Liver (tissue), 9 donors: ENCODE results near the gene RNF19B. TPM values are rescaled to one million over a fixed set of nuclear protein-coding genes. Genes with fewer than 3 reads are reported as not detected.

Source experiments
- DNase-seq: peaks from one replicate; pipeline ENCODE4 v3.0.0-alpha.2; 2017; ENCODE audit warnings: low spot score
- H3K27ac ChIP-seq, 2 donors: one replicate each; pipeline ENCODE4 v1.7.0; 2013; ENCODE audit warnings: inconsistent platforms in 2 of 2, low read length in 2 of 2, control low read depth in 1 of 2, low read depth in 1 of 2, mild to moderate bottlenecking in 1 of 2
- H3K27me3 ChIP-seq, 4 donors: one replicate each; pipeline versions ENCODE4 v1.6.1 to v1.7.0; 2013; ENCODE audit warnings: low read length in 3 of 4, inconsistent platforms in 1 of 4, mild to moderate bottlenecking in 1 of 4, moderate library complexity in 1 of 4; ENCODE audit not compliant: control insufficient read depth in 4 of 4, insufficient read depth in 4 of 4
- H3K36me3 ChIP-seq, 4 donors: one replicate each; pipeline versions ENCODE4 v1.6.1 to v1.7.0; 2013; ENCODE audit warnings: low read length in 3 of 4, mild to moderate bottlenecking in 3 of 4, low read depth in 1 of 4, moderate library complexity in 1 of 4; ENCODE audit not compliant: control insufficient read depth in 4 of 4, insufficient read depth in 3 of 4
- H3K4me1 ChIP-seq, 4 donors: one replicate each; pipeline versions ENCODE4 v1.6.1 to v1.7.0; 2013; ENCODE audit warnings: low read length in 3 of 4, mild to moderate bottlenecking in 3 of 4, moderate library complexity in 1 of 4; ENCODE audit not compliant: control insufficient read depth in 4 of 4, insufficient read depth in 4 of 4
- H3K4me3 ChIP-seq, 3 donors: one replicate each; pipeline versions ENCODE4 v1.6.1 to v1.7.0; 2013; ENCODE audit warnings: low read length in 3 of 3, control low read depth in 1 of 3, low read depth in 1 of 3, mild to moderate bottlenecking in 1 of 3
- H3K9ac ChIP-seq, 2 donors: one replicate each; pipeline ENCODE4 v1.7.0; 2013; ENCODE audit warnings: low read length in 2 of 2, mild to moderate bottlenecking in 2 of 2, moderate library complexity in 2 of 2, control low read depth in 1 of 2, low read depth in 1 of 2
- H3K9me3 ChIP-seq, 4 donors: one replicate each; pipeline versions ENCODE4 v1.6.1 to v1.7.0; 2013; ENCODE audit warnings: low read length in 3 of 4; ENCODE audit not compliant: control insufficient read depth in 4 of 4
- ATF3 ChIP-seq: IDR thresholded peaks from 2 replicates; pipeline ENCODE4 v1.6.1; 2016; ENCODE audit warnings: antibody characterized with exemption
- FOXA1 ChIP-seq: IDR thresholded peaks from 2 replicates; pipeline ENCODE4 v1.6.1; 2016; ENCODE audit warnings: antibody characterized with exemption
- FOXA2 ChIP-seq: IDR thresholded peaks from 2 replicates; pipeline ENCODE4 v1.6.1; 2016; ENCODE audit warnings: antibody characterized with exemption
- GABPA ChIP-seq, 2 donors: IDR thresholded peaks in 1 of 2; conservative IDR thresholded peaks in 1 of 2; 2 replicates each; pipeline ENCODE4 v1.6.1; 2016; ENCODE audit warnings: antibody characterized with exemption in 2 of 2, mild to moderate bottlenecking in 1 of 2, moderate library complexity in 1 of 2
- JUND ChIP-seq, 2 donors: IDR thresholded peaks; 2 replicates each; pipeline ENCODE4 v1.6.1; 2016; ENCODE audit warnings: antibody characterized with exemption in 2 of 2
- NR2F2 ChIP-seq: IDR thresholded peaks from 2 replicates; pipeline ENCODE4 v1.6.1; 2016; ENCODE audit warnings: antibody characterized with exemption
- RAD21 ChIP-seq, 2 donors: IDR thresholded peaks; 2 replicates each; pipeline ENCODE4 v1.6.1; 2016; ENCODE audit warnings: antibody characterized with exemption in 2 of 2, mild to moderate bottlenecking in 2 of 2
- REST ChIP-seq: IDR thresholded peaks from 2 replicates; pipeline ENCODE4 v1.6.1; 2016; ENCODE audit warnings: antibody characterized with exemption, mild to moderate bottlenecking
- YY1 ChIP-seq: IDR thresholded peaks from 2 replicates; pipeline ENCODE4 v1.6.1; 2016; ENCODE audit warnings: antibody characterized with exemption, mild to moderate bottlenecking
- ZBTB33 ChIP-seq: IDR thresholded peaks from 2 replicates; pipeline ENCODE4 v1.6.1; 2016; ENCODE audit warnings: antibody characterized with exemption
- WGBS: extraction: QIAGEN DNeasy Blood & Tissue Kit; methylation state at CpG from one replicate; pipeline ENCODE4 v1.1.7; 2013; 5-methylcytosine and 5-hydroxymethylcytosine counted together
- polyA plus RNA-seq, 2 donors: library from polyadenylated mRNA; stranded (reverse) in 1 of 2; unstranded in 1 of 2; fragments of 200-250 nt in 1 of 2; fragments of >200 nt in 1 of 2; fragmentation: Nextera tagmentation in 1 of 2; extraction: Ambion mirVana in 1 of 2; gene quantifications; one replicate each; pipeline versions ENCODE4 v1.2.1 to v1.2.3, GENCODE V29; 2013 to 2015
- total RNA-seq, 2 donors: library from RNA; depleted of rRNA; stranded (reverse); fragments of >200 nt; gene quantifications; one replicate each; pipeline ENCODE4 v1.2.3, GENCODE V29; 2014
- donor health status: healthy.
- donor health status: healthy.
- donor health status: healthy.
- donor health status: healthy.
- donor health status: healthy.

The RNF19B gene
- total and polyA plus RNA-seq, 4 donors: 2.2 to 8.3 (median 5.0) TPM

- TF ChIP-seq ATF3 (no peak), NR2F2 (no peak), GABPA (IDR thresholded peaks at IDR 0.05 in 1 of 2, conservative IDR thresholded peaks at IDR 0.05 in 1 of 2) (no peak), REST (no peak), FOXA2 (no peak), RAD21 (IDR thresholded peaks at IDR 0.05) (no peak), ZBTB33 (no peak)
- 46% methylated on average over 2 of the region's 2 CpGs for WGBS
- H3K9ac ChIP-seq: no peak overlapping the region
- no peaks in the 10 kb centered on the region for H3K9me3 ChIP-seq
- DNase-seq: no peak
- H3K27ac ChIP-seq: no peak overlapping the region
- H3K27me3 ChIP-seq: no peaks in the 10 kb centered on the region
- H3K36me3 ChIP-seq: no peaks in the 10 kb centered on the region
- H3K4me3 ChIP-seq: no peak overlapping the region
- peaks cover 0 to 19% (median 10%) of the 10 kb centered on the region in 4 donors for H3K4me1 ChIP-seq
Observed at GRCh38 chr1:32960342-32960741, 4.3 kb downstream of the RNF19B start.

- Histone ChIP-seq H3K9ac (no peak overlapping the region), H3K27me3 (no peaks in the 10 kb centered on the region), H3K4me3 (no peak overlapping the region), H3K36me3 (no peaks in the 10 kb centered on the region), H3K27ac (no peak overlapping the region), H3K4me1 (peaks cover 3 to 17% (median 10%) of the 10 kb centered on the region in 4 donors), H3K9me3 (no peaks in the 10 kb centered on the region)
- no peak for DNase-seq
- TF ChIP-seq REST: no peak
- no peak for TF ChIP-seq JUND (IDR thresholded peaks at IDR 0.05)
- TF ChIP-seq YY1: no peak
- no peak for TF ChIP-seq NR2F2
- TF ChIP-seq ZBTB33: no peak
- TF ChIP-seq FOXA1: no peak
- 98% methylated on average over 1 of the region's 1 CpG for WGBS
Observed at GRCh38 chr1:32958827-32959226, 5.8 kb downstream of the RNF19B start.
